B cell (primary cell): ENCODE measurements around the gene HERC4. TPM values are rescaled to one million over a fixed set of nuclear protein-coding genes. Genes with fewer than 3 reads are reported as not detected.
"Not testable (repeated sequence)": the region's sequence is repeated elsewhere in the genome, so short reads cannot be mapped to it uniquely, and the experiment has no call there.

Source experiments
- ATAC-seq: fragments of 200-7000 bp; cut with Tn5 transposase; one replicate; pipeline ENCODE4 v1.10.0; 2021; ENCODE audit warnings: low read depth, mild to moderate bottlenecking, moderate number of reproducible peaks, moderate library complexity
- CTCF ChIA-PET: fragments of 350-600 bp; sonication (Branson Sonifier 250); formaldehyde crosslinking; loops from one replicate; lab custom pipeline; 2021; ENCODE audit warnings: antibody characterized with exemption, inconsistent platforms; lab: Charles Lee
- POLR2A ChIA-PET: fragments of 350-600 bp; sonication (Branson Sonifier 250); formaldehyde crosslinking; loops from one replicate; lab custom pipeline; 2021; ENCODE audit warnings: antibody characterized with exemption; lab: Charles Lee
- DNase-seq: peaks from one replicate; pipeline ENCODE4 v3.0.0; 2013
- H2AFZ ChIP-seq: 2 replicates; pipeline ENCODE4 v1.6.1; 2012; ENCODE audit warnings: mild to moderate bottlenecking, low read depth, low read length; ENCODE audit not compliant: insufficient read depth, poor library complexity, severe bottlenecking
- H3K27ac ChIP-seq, 2 donors: 1 replicate in 1 of 2; 2 replicates in 1 of 2; pipeline ENCODE4 v1.5.1; 2012 to 2013; ENCODE audit warnings: low read length in 2 of 2, mild to moderate bottlenecking in 2 of 2, moderate library complexity in 1 of 2
- H3K27me3 ChIP-seq, 4 experiments: fragments of 200-600 bp in 1 of 4; sonication (generic) in 1 of 4; replicated peaks in 1 of 4; 1 replicate in 2 of 4; 2 replicates in 2 of 4; pipeline versions ENCODE4 v1.6.1 to v1.7.0; 2013 to 2016; ENCODE audit warnings: low read length in 3 of 4, mild to moderate bottlenecking in 2 of 4, mixed read lengths in 1 of 4, moderate library complexity in 1 of 4; ENCODE audit not compliant: insufficient read depth in 4 of 4, control insufficient read depth in 3 of 4; ENCODE audit errors: control extremely low read depth in 1 of 4
- H3K36me3 ChIP-seq, 2 experiments: replicated peaks in 1 of 2; 1 replicate in 1 of 2; 2 replicates in 1 of 2; pipeline versions ENCODE4 v1.6.1 to v1.7.1; 2013; ENCODE audit warnings: low read length in 1 of 2; ENCODE audit not compliant: insufficient read depth in 2 of 2, control insufficient read depth in 1 of 2; ENCODE audit errors: control extremely low read depth in 1 of 2, extremely low read depth in 1 of 2
- H3K4me1 ChIP-seq, 2 donors: fragments of 200-600 bp in 1 of 2; sonication (generic) in 1 of 2; 1 replicate in 1 of 2; 2 replicates in 1 of 2; pipeline versions ENCODE4 v1.5.1 to v1.6.1; 2013 to 2017; ENCODE audit warnings: low read length in 2 of 2; ENCODE audit not compliant: control insufficient read depth in 2 of 2, insufficient read depth in 2 of 2
- H3K4me2 ChIP-seq: replicated peaks from 2 replicates; pipeline ENCODE3; 2012; ENCODE audit warnings: mild to moderate bottlenecking, low read depth, low read length; ENCODE audit not compliant: poor library complexity, severe bottlenecking
- H3K4me3 ChIP-seq, 5 experiments: fragments of 200-600 bp in 1 of 5; sonication (generic) in 1 of 5; 1 replicate in 3 of 5; 2 replicates in 2 of 5; pipeline versions ENCODE4 v1.5.1 to v1.7.0; 2011 to 2016; ENCODE audit warnings: low read length in 4 of 5, mild to moderate bottlenecking in 4 of 5, low read depth in 2 of 5, control low read depth in 1 of 5, moderate library complexity in 1 of 5; ENCODE audit not compliant: insufficient read depth in 1 of 5; ENCODE audit errors: control extremely low read depth in 1 of 5, extremely low read depth in 1 of 5
- H3K79me2 ChIP-seq: fragments of 200-600 bp; sonication (generic); one replicate; pipeline ENCODE4 v1.6.0; 2016; ENCODE audit warnings: low read length; ENCODE audit not compliant: control insufficient read depth, insufficient read depth
- H3K9ac ChIP-seq: fragments of 200-600 bp; sonication (generic); 2 replicates; pipeline ENCODE4 v1.6.1; 2017; ENCODE audit warnings: mild to moderate bottlenecking, low read length, moderate library complexity
- H3K9me3 ChIP-seq, 3 donors: one replicate each; pipeline versions ENCODE4 v1.6.1 to v1.7.1; 2013; ENCODE audit warnings: low read length in 2 of 3; ENCODE audit not compliant: control insufficient read depth in 2 of 3, insufficient read depth in 1 of 3; ENCODE audit errors: control extremely low read depth in 1 of 3
- H4K20me1 ChIP-seq: 2 replicates; pipeline ENCODE4 v1.6.0; 2012; ENCODE audit warnings: mild to moderate bottlenecking, low read length; ENCODE audit not compliant: insufficient read depth, control insufficient read depth, poor library complexity, severe bottlenecking
- H3K27ac Mint-ChIP-seq: one replicate; pipeline ENCODE4 v1.8.0; 2021; ENCODE audit warnings: mixed read lengths
- H3K27me3 Mint-ChIP-seq: one replicate; pipeline ENCODE4 v1.8.0; 2021; ENCODE audit warnings: mixed read lengths
- H3K4me1 Mint-ChIP-seq: one replicate; pipeline ENCODE4 v1.8.0; 2021; ENCODE audit warnings: mixed read lengths
- H3K4me3 Mint-ChIP-seq: one replicate; pipeline ENCODE4 v1.8.0; 2021; ENCODE audit warnings: mixed read lengths
- H3K9me3 Mint-ChIP-seq: one replicate; pipeline ENCODE4 v1.8.0; 2022; ENCODE audit warnings: mixed read lengths; ENCODE audit not compliant: insufficient read depth
- EZH2 ChIP-seq: IDR thresholded peaks from 2 replicates; pipeline ENCODE4 v1.6.1; 2012; ENCODE audit warnings: borderline replicate concordance, low read depth, mild to moderate bottlenecking, moderate library complexity, low read length; ENCODE audit not compliant: insufficient read depth, poor library complexity, severe bottlenecking
- WGBS: methylation state at CpG from one replicate; pipeline ENCODE4 v1.1.5; 2013; ENCODE audit warnings: missing lambda C conversion rate; ENCODE audit not compliant: insufficient coverage; 5-methylcytosine and 5-hydroxymethylcytosine counted together
- intact Hi-C: fragments of 100-400 bp; cut with micrococcal nuclease; formaldehyde crosslinking; loops from one replicate; pipeline ENCODE4 v1.10.0; 2022
- polyA plus RNA-seq: library from polyadenylated mRNA; depleted of rRNA; stranded (reverse); fragments of >200 nt; gene quantifications from 2 replicates; pipeline ENCODE4 v1.2.3, GENCODE V29; 2012
- total RNA-seq, 2 donors: library from RNA; stranded (reverse); fragments of 120-200 nt in 1 of 2; gene quantifications; 1 replicate in 1 of 2; 2 replicates in 1 of 2; pipeline versions ENCODE4 v1.2.3 to v1.2.4, GENCODE V29; 2013 to 2022
- TF ChIP-seq, protein P1 (sequence below): fragments of 200-600 bp; IDR thresholded peaks from one replicate; pipeline ENCODE4 v1.8.0; 2022; ENCODE audit warnings: antibody characterized with exemption, mild to moderate bottlenecking

HERC4 gene
- total and polyA plus RNA-seq, 2 donors (not counting 1 experiment from before 2014, with no cell fraction given), result 18.2 to 118 TPM

DNA sequence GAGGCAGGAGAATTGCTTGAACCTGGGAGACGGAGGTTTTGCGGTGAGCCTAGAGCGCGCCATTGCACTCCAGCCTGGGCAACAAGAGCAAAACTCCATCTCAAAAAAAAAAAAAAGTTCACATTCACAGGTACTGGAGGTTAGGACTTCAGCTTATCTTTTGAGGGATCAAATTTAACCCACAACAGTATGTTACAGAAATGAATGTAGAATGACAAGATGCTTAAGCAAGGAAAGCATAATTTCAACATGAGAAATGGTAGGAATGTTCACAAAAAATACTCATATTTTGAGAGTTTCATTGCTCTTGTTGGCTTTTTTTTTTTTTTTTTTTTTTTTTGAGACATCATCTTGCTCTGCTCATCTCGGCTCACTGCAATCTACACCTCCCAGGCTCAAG, 1.9 kb upstream of the HERC4 start:
- Mint-ChIP-seq H3K4me1 (peaks cover 24% of the 10 kb centered on the region), H3K9me3 (no peaks in the 10 kb centered on the region), H3K4me3 (no peak overlapping the region), H3K27ac (no peak overlapping the region), H3K27me3 (no peaks in the 10 kb centered on the region)
- Histone ChIP-seq H4K20me1 (no peaks in the 10 kb centered on the region), H3K27me3 (no peaks in the 10 kb centered on the region), H3K36me3 (no peaks in the 10 kb centered on the region), H3K79me2 (peaks cover 21% of the 10 kb centered on the region), H3K9me3 (no peaks in the 10 kb centered on the region), H3K9ac (no peak overlapping the region), H3K4me2 (no peak overlapping the region), H3K4me3 (no peak overlapping the region), H2AFZ (no peak overlapping the region), H3K27ac (no peak overlapping the region), H3K4me1 (peaks cover 13 to 20% of the 10 kb centered on the region in 2 donors)
- ATAC-seq (no peak), DNase-seq (no peak)
- TF ChIP-seq, protein P1, sequence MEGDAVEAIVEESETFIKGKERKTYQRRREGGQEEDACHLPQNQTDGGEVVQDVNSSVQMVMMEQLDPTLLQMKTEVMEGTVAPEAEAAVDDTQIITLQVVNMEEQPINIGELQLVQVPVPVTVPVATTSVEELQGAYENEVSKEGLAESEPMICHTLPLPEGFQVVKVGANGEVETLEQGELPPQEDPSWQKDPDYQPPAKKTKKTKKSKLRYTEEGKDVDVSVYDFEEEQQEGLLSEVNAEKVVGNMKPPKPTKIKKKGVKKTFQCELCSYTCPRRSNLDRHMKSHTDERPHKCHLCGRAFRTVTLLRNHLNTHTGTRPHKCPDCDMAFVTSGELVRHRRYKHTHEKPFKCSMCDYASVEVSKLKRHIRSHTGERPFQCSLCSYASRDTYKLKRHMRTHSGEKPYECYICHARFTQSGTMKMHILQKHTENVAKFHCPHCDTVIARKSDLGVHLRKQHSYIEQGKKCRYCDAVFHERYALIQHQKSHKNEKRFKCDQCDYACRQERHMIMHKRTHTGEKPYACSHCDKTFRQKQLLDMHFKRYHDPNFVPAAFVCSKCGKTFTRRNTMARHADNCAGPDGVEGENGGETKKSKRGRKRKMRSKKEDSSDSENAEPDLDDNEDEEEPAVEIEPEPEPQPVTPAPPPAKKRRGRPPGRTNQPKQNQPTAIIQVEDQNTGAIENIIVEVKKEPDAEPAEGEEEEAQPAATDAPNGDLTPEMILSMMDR, result no peak
- no peak for TF ChIP-seq EZH2
- CTCF ChIA-PET, result interaction anchor here (0.7 kb wide), 1 partner anchor 230 kb away, joined by 4 read pairs; no protein-coding TSS in a partner anchor
- POLR2A ChIA-PET, result interaction anchor here (0.7 kb wide), 1 partner anchor 16 kb away, joined by 4 read pairs; no protein-coding TSS in a partner anchor
- intact Hi-C loops, result loop anchor here (5.0 to 10.0 kb wide), 2 partner anchors 52 to 880 kb away; partner anchors contain the start of gene DDX21
- WGBS, result no CpG with 5 or more reads among the region's 5 CpGs

DNA sequence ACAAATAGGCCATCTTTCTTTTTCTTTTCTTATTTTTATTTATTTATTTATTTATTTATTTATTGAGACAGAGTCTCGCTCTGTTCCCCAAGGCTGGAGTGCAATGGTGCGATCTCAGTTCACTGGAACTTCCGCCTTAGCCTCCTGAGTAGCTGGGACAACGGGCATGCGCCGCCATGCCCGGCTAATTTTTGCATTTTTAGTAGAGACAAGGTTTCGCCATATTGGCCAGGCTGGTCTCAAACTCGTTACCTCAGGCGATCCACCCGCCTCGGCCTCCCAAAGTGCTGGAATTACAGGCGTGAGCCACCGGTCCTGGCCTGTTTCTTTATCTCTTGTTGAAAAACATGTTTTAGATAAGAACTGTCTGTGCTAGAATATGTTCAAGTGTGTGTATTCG, 998 bp upstream of the HERC4 start:
- not testable (repeated sequence) for H3K27me3 Mint-ChIP-seq, H4K20me1 ChIP-seq, H3K9me3 ChIP-seq, H2AFZ ChIP-seq, H3K27me3 ChIP-seq, DNase-seq, H3K36me3 ChIP-seq, ATAC-seq, H3K9me3 Mint-ChIP-seq, H3K4me3 ChIP-seq, H3K9ac ChIP-seq
- POLR2A ChIA-PET, result interaction anchor here (0.7 kb wide), 1 partner anchor 31 kb away, joined by 7 read pairs; no protein-coding TSS in a partner anchor
- Mint-ChIP-seq H3K27ac (peak overlapping the region; percentile 26), H3K4me1 (peaks cover 32% of the 10 kb centered on the region), H3K4me3 (peak overlapping the region; percentile 95)
- intact Hi-C loops, result loop anchor here (5.0 to 10.0 kb wide), 2 partner anchors 51 to 881 kb away; partner anchors contain the start of gene DDX21
- Histone ChIP-seq H3K27ac (peak overlapping the region in 1 of 2 donors; percentile 99), H3K4me1 (peaks cover 13 to 29% of the 10 kb centered on the region in 2 donors), H3K4me2 (peak overlapping the region; percentile 86), H3K79me2 (peaks cover 30% of the 10 kb centered on the region)
- CTCF ChIA-PET, result interaction anchor here (2.1 kb wide), 1 partner anchor 221 kb away, joined by 4 read pairs; no protein-coding TSS in a partner anchor
- 96% methylated on average over 13 of the region's 15 CpGs for WGBS
